GM10266 (cell line): ENCODE measurements around the gene TRAFD1.

ENCODE experiments used
- DNase-seq: peaks from one replicate; pipeline ENCODE4 v3.0.0; 2012; ENCODE audit errors: extremely low spot score
- CTCF ChIP-seq: IDR thresholded peaks from 2 replicates; pipeline ENCODE4 v1.5.1; 2012; ENCODE audit warnings: mild to moderate bottlenecking, low read depth; ENCODE audit not compliant: control insufficient read depth, insufficient read depth; ENCODE audit errors: missing control alignments

Gene TRAFD1

GRCh38 chr12:112192475-112192874 is 67.1 kb downstream of the TRAFD1 start:
- DNase-seq: no peak

GRCh38 chr12:112194601-112195247 is 69.4 kb downstream of the TRAFD1 start:
- TF ChIP-seq CTCF: no peak
- no peak for DNase-seq

More at GRCh38 chr12:112192475-112192874, 67.1 kb downstream of the TRAFD1 start:
- TF ChIP-seq CTCF: no peak

GRCh38 chr12:112196196-112196875 is 71.0 kb downstream of the TRAFD1 start:
- no peak for DNase-seq

GRCh38 chr12:112198120-112198733 is 72.9 kb downstream of the TRAFD1 start:
- TF ChIP-seq CTCF: peak; percentile 63

More at GRCh38 chr12:112196196-112196875, 71.0 kb downstream of the TRAFD1 start:
- no peak for TF ChIP-seq CTCF

GRCh38 chr12:112199136-112199535 is 73.8 kb downstream of the TRAFD1 start:
- no peak for DNase-seq
- TF ChIP-seq CTCF: no peak

More at GRCh38 chr12:112198120-112198733, 72.9 kb downstream of the TRAFD1 start:
- DNase-seq: peak; percentile 66
